Neural crest cell (in vitro differentiated cells): Measurements from ENCODE around the gene ZNF787. TPM values are rescaled to one million over a fixed set of nuclear protein-coding genes. Genes with fewer than 3 reads are reported as not detected.

Source experiments
- DNase-seq: peaks from one replicate; pipeline ENCODE4 v3.0.0; 2021; ENCODE audit warnings: low read depth, mixed read lengths, low spot score
- H3K27ac Mint-ChIP-seq: one replicate; pipeline ENCODE4 v1.8.0; 2021; ENCODE audit warnings: mild to moderate bottlenecking, mixed read lengths; ENCODE audit not compliant: unreplicated experiment
- H3K27me3 Mint-ChIP-seq: 2 replicates; pipeline ENCODE4 v1.8.0; 2021; ENCODE audit warnings: low read depth, mild to moderate bottlenecking, mixed read lengths
- H3K36me3 Mint-ChIP-seq: 2 replicates; pipeline ENCODE4 v1.8.0; 2021; ENCODE audit warnings: low read depth, mild to moderate bottlenecking, mixed read lengths
- H3K4me1 Mint-ChIP-seq: 2 replicates; pipeline ENCODE4 v1.8.0; 2021; ENCODE audit warnings: mixed read lengths
- H3K4me3 Mint-ChIP-seq: one replicate; pipeline ENCODE4 v1.8.0; 2021; ENCODE audit warnings: mild to moderate bottlenecking, mixed read lengths
- H3K9me3 Mint-ChIP-seq: 2 replicates; pipeline ENCODE4 v1.8.0; 2021; ENCODE audit warnings: mixed read lengths
- CTCF ChIP-seq: fragments of 200-600 bp; sonication (generic); conservative IDR thresholded peaks from 2 replicates; pipeline ENCODE4 v1.5.0; 2021; ENCODE audit warnings: antibody characterized with exemption, mild to moderate bottlenecking
- total RNA-seq: library from RNA; stranded (reverse); gene quantifications from 2 replicates; pipeline ENCODE4 v1.2.1, GENCODE V29; 2021

The ZNF787 gene
- total RNA-seq, 1 donor from 2014 or later, result 48.1 TPM

GRCh38 chr19:56079609-56080008, 41.5 kb downstream of the ZNF787 start:
- H3K4me1 Mint-ChIP-seq, result peaks cover 10% of the 10 kb centered on the region
- H3K27ac Mint-ChIP-seq, result no peak overlapping the region
- no peak for DNase-seq
- H3K4me3 Mint-ChIP-seq, result no peak overlapping the region
- no peaks in the 10 kb centered on the region for H3K9me3 Mint-ChIP-seq
- TF ChIP-seq CTCF, result no peak
- H3K27me3 Mint-ChIP-seq, result peaks cover 19% of the 10 kb centered on the region
- H3K36me3 Mint-ChIP-seq, result no peaks in the 10 kb centered on the region

GRCh38 chr19:56076498-56076897, 44.6 kb downstream of the ZNF787 start:
- H3K4me3 Mint-ChIP-seq, result no peak overlapping the region
- peak; percentile 84 for TF ChIP-seq CTCF
- no peaks in the 10 kb centered on the region for H3K36me3 Mint-ChIP-seq
- peaks cover 10% of the 10 kb centered on the region for H3K4me1 Mint-ChIP-seq
- DNase-seq, result peak; percentile 76
- peaks cover 9% of the 10 kb centered on the region for H3K27me3 Mint-ChIP-seq
- no peaks in the 10 kb centered on the region for H3K9me3 Mint-ChIP-seq
- no peak overlapping the region for H3K27ac Mint-ChIP-seq

- Mint-ChIP-seq H3K27me3 (peaks cover 15% of the 10 kb centered on the region), H3K36me3 (no peaks in the 10 kb centered on the region), H3K9me3 (no peaks in the 10 kb centered on the region), H3K4me3 (no peak overlapping the region), H3K4me1 (peaks cover 3% of the 10 kb centered on the region), H3K27ac (no peak overlapping the region)
- peak; percentile 49 for TF ChIP-seq CTCF
- DNase-seq, result no peak
Observed at GRCh38 chr19:56071151-56071550, 49.9 kb downstream of the ZNF787 start.

DNA sequence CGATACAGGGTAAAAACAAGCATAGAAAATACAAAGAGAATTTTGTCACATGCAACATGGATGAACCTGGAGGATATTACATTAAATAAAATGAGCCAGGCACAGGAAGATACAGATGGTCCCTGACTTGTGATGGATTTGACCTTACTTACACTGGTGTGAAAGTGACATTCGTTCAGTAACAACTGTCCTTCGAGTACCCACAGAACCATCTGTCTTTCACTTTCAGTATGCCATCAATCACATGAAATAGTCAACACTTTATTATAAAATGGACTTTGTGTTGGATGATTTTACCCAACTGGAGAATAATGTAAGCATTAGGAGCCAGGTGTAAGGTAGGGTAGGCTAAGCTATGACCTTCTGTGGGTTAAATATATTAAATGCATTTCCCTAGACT, 51.5 kb downstream of the ZNF787 start:
- H3K4me3 Mint-ChIP-seq, result no peak overlapping the region
- no peaks in the 10 kb centered on the region for H3K36me3 Mint-ChIP-seq
- no peak for TF ChIP-seq CTCF
- H3K4me1 Mint-ChIP-seq, result peaks cover 3% of the 10 kb centered on the region
- no peak overlapping the region for H3K27ac Mint-ChIP-seq
- DNase-seq, result no peak
- H3K27me3 Mint-ChIP-seq, result peaks cover 24% of the 10 kb centered on the region
- H3K9me3 Mint-ChIP-seq, result no peaks in the 10 kb centered on the region

- Mint-ChIP-seq H3K36me3 (no peaks in the 10 kb centered on the region), H3K27ac (no peak overlapping the region), H3K9me3 (no peaks in the 10 kb centered on the region), H3K27me3 (peaks cover 35% of the 10 kb centered on the region), H3K4me1 (peaks cover 3% of the 10 kb centered on the region), H3K4me3 (peak overlapping the region; percentile 42)
- peak; percentile 94 for TF ChIP-seq CTCF
- DNase-seq, result peak; percentile 80
Observed at GRCh38 chr19:56066152-56067023, 54.7 kb downstream of the ZNF787 start.
